K562 (cell line): ENCODE measurements around the gene SNX17. TPM values are rescaled to one million over a fixed set of nuclear protein-coding genes. Genes with fewer than 3 reads are reported as not detected.

Experiments
- ARNT ChIP-seq, 2 experiments: fragments of 450-650 bp; IDR thresholded peaks; 2 replicates each; pipeline ENCODE4 v1.6.1; 2016; ENCODE audit warnings: mild to moderate bottlenecking in 1 of 2
- CBFA2T2 ChIP-seq: fragments of 450-650 bp; conservative IDR thresholded peaks from 2 replicates; pipeline ENCODE4 v1.6.1; 2017; ENCODE audit warnings: mild to moderate bottlenecking
- DPF2 ChIP-seq: fragments of 450-650 bp; IDR thresholded peaks from 2 replicates; pipeline ENCODE4 v1.6.1; 2016
- GATA2 ChIP-seq: sonication (generic); formaldehyde crosslinking; IDR thresholded peaks from 2 replicates; pipeline ENCODE4 v1.4.0; 2020; ENCODE audit warnings: mild to moderate bottlenecking, missing genetic modification reagents
- GATAD2B ChIP-seq: fragments of 450-650 bp; IDR thresholded peaks from 2 replicates; pipeline ENCODE4 v1.6.1; 2017; ENCODE audit warnings: mild to moderate bottlenecking, borderline replicate concordance
- HDAC3 ChIP-seq: fragments of 450-650 bp; IDR thresholded peaks from 2 replicates; pipeline ENCODE4 v1.6.1; 2018; ENCODE audit warnings: borderline replicate concordance, mild to moderate bottlenecking, moderate library complexity; ENCODE audit not compliant: partially characterized antibody
- MAFK ChIP-seq: IDR thresholded peaks from 2 replicates; pipeline ENCODE4 v1.6.1; 2011; ENCODE audit warnings: low read length, improper control_type of control experiment
- MAX ChIP-seq: sonication (generic); formaldehyde crosslinking; IDR thresholded peaks from 2 replicates; pipeline ENCODE4 v1.9.0; 2022; ENCODE audit warnings: mild to moderate bottlenecking, missing genetic modification reagents
- MIER1 ChIP-seq: fragments of 450-650 bp; IDR thresholded peaks from 2 replicates; pipeline ENCODE4 v1.6.1; 2016; ENCODE audit warnings: antibody characterized with exemption, mild to moderate bottlenecking, low read depth
- MTF1 ChIP-seq: fragments of 250-450 bp; sonication (Bioruptor Pico); IDR thresholded peaks from 2 replicates; pipeline ENCODE4 v1.9.0; 2021; ENCODE audit warnings: moderate library complexity, mild to moderate bottlenecking, inconsistent platforms, borderline replicate concordance
- NFIX ChIP-seq: fragments of 250-450 bp; sonication (Bioruptor Pico); IDR thresholded peaks from 2 replicates; pipeline ENCODE4 v1.4.0; 2020; ENCODE audit warnings: low read depth, mild to moderate bottlenecking, moderate library complexity
- SETDB1 ChIP-seq: IDR thresholded peaks from one replicate; pipeline ENCODE4 v1.6.1; 2012; ENCODE audit warnings: low read length, control low read depth, inconsistent platforms
- TAF7 ChIP-seq: fragments of 450-650 bp; IDR thresholded peaks from 2 replicates; pipeline ENCODE4 v1.6.1; 2016; ENCODE audit warnings: missing genetic modification characterization, missing compliant biosample characterization
- TBL1XR1 ChIP-seq, 2 experiments: IDR thresholded peaks; 2 replicates each; pipeline ENCODE4 v1.6.1; 2012; ENCODE audit warnings: improper control_type of control experiment in 2 of 2, low read length in 2 of 2, mild to moderate bottlenecking in 1 of 2
- TFAM ChIP-seq: fragments of 250-450 bp; sonication (Bioruptor Pico); conservative IDR thresholded peaks from 2 replicates; pipeline ENCODE4 v1.5.0; 2021; ENCODE audit warnings: mild to moderate bottlenecking, moderate library complexity
- TOE1 ChIP-seq, 2 experiments: fragments of 450-650 bp in 1 of 2; sonication (generic) in 1 of 2; formaldehyde crosslinking in 1 of 2; IDR thresholded peaks; 2 replicates each; pipeline versions ENCODE4 v1.7.1 to v1.8.0; 2016 to 2022; ENCODE audit warnings: borderline replicate concordance in 2 of 2, mild to moderate bottlenecking in 2 of 2, antibody characterized with exemption in 1 of 2, inconsistent platforms in 1 of 2, low read depth in 1 of 2, missing genetic modification reagents in 1 of 2, moderate library complexity in 1 of 2
- ZNF232 ChIP-seq: sonication (generic); formaldehyde crosslinking; IDR thresholded peaks from 2 replicates; pipeline ENCODE4 v1.8.0; 2022; ENCODE audit warnings: mild to moderate bottlenecking, missing genetic modification reagents
- ZNF354B ChIP-seq: fragments of 250-450 bp; sonication (Bioruptor Pico); IDR thresholded peaks from 2 replicates; pipeline ENCODE4 v1.4.0; 2020
- ZNF830 ChIP-seq: fragments of 250-450 bp; sonication (Bioruptor Pico); IDR thresholded peaks from 2 replicates; pipeline ENCODE4 v1.5.0; 2021; ENCODE audit warnings: mild to moderate bottlenecking
- polyA plus RNA-seq, 8 experiments: library from polyadenylated mRNA; depleted of rRNA in 4 of 8; stranded (reverse) in 5 of 8; unstranded in 3 of 8; fragments of >200 nt; fragmentation: Nextera tagmentation in 2 of 8; fragmentation: Illumina TruSeq in 1 of 8; extraction: Ambion mirVana in 2 of 8; extraction: Trizol in 1 of 8; gene quantifications; 2 replicates each; pipeline versions ENCODE4 v1.2.1 to v1.2.3, GENCODE V29; 2011 to 2014; ENCODE audit warnings: inconsistent platforms in 1 of 8, missing spikeins in 1 of 8
- total RNA-seq, 7 experiments: library from RNA; depleted of rRNA in 6 of 7; stranded (reverse); fragments of >200 nt in 6 of 7; fragmentation: Illumina TruSeq in 2 of 7; extraction: Trizol in 2 of 7; gene quantifications; 2 replicates each; pipeline versions ENCODE4 v1.2.1 to v1.2.3, GENCODE V29; 2011 to 2021; ENCODE audit warnings: low replicate concordance in 1 of 7
- TF ChIP-seq, protein P1 (sequence below): fragments of 250-450 bp; sonication (Bioruptor Pico); IDR thresholded peaks from 2 replicates; pipeline ENCODE4 v1.9.0; 2021; ENCODE audit warnings: mild to moderate bottlenecking, inconsistent platforms
- TF ChIP-seq, protein P2 (sequence below): sonication (generic); formaldehyde crosslinking; IDR thresholded peaks from 2 replicates; pipeline ENCODE4 v1.8.1; 2023; ENCODE audit warnings: mild to moderate bottlenecking, missing genetic modification reagents
- TF ChIP-seq, protein P3 (sequence below): fragments of 450-650 bp; IDR thresholded peaks from one replicate; pipeline ENCODE4 v1.6.1; 2018; ENCODE audit warnings: mild to moderate bottlenecking, moderate library complexity; ENCODE audit not compliant: partially characterized antibody

Gene SNX17
- total and polyA plus RNA-seq, 9 of the 15 experiments (the other 6 are each of a cell fraction or from before 2014, with no cell fraction given) = 3.0 to 75.7 (median 54.6) TPM

- TF ChIP-seq, protein P1, sequence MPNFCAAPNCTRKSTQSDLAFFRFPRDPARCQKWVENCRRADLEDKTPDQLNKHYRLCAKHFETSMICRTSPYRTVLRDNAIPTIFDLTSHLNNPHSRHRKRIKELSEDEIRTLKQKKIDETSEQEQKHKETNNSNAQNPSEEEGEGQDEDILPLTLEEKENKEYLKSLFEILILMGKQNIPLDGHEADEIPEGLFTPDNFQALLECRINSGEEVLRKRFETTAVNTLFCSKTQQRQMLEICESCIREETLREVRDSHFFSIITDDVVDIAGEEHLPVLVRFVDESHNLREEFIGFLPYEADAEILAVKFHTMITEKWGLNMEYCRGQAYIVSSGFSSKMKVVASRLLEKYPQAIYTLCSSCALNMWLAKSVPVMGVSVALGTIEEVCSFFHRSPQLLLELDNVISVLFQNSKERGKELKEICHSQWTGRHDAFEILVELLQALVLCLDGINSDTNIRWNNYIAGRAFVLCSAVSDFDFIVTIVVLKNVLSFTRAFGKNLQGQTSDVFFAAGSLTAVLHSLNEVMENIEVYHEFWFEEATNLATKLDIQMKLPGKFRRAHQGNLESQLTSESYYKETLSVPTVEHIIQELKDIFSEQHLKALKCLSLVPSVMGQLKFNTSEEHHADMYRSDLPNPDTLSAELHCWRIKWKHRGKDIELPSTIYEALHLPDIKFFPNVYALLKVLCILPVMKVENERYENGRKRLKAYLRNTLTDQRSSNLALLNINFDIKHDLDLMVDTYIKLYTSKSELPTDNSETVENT (CRISPR knock-in tag) = peak; percentile 79; the same call in 1 of the 2 replicates
- TF ChIP-seq TBL1XR1 (IDR thresholded peaks at IDR 0.05; ENCODE audit: low read length in 2 of 2) (peak; percentile 73 to 74; a peak in 3 of 4 replicates), TAF7 (tag) (peak; percentile 96), MAFK (peak; percentile 51), TFAM (CRISPR knock-in tag) (no peak), GATA2 (CRISPR knock-in tag) (no peak), ZNF354B (CRISPR knock-in tag) (no peak), TOE1 (IDR thresholded peaks at IDR 0.05; ENCODE audit: borderline replicate concordance) (peak; percentile 95), TOE1 (CRISPR knock-in tag; IDR thresholded peaks at IDR 0.05; ENCODE audit: borderline replicate concordance, low read depth) (peak; percentile 75), MIER1 (no peak), MAX (CRISPR knock-in tag) (peak; percentile 96), NFIX (CRISPR knock-in tag) (no peak), GATAD2B (peak; percentile 69; the same call in 1 of the 2 replicates), ZNF830 (CRISPR knock-in tag) (no peak), CBFA2T2 (no peak), MTF1 (no peak), DPF2 (no peak; the same call in 1 of the 2 replicates), SETDB1 (peak; percentile 82), ARNT (IDR thresholded peaks at IDR 0.05) (no peak), HDAC3 (no peak), ZNF232 (CRISPR knock-in tag) (no peak)
- TF ChIP-seq, protein P2, sequence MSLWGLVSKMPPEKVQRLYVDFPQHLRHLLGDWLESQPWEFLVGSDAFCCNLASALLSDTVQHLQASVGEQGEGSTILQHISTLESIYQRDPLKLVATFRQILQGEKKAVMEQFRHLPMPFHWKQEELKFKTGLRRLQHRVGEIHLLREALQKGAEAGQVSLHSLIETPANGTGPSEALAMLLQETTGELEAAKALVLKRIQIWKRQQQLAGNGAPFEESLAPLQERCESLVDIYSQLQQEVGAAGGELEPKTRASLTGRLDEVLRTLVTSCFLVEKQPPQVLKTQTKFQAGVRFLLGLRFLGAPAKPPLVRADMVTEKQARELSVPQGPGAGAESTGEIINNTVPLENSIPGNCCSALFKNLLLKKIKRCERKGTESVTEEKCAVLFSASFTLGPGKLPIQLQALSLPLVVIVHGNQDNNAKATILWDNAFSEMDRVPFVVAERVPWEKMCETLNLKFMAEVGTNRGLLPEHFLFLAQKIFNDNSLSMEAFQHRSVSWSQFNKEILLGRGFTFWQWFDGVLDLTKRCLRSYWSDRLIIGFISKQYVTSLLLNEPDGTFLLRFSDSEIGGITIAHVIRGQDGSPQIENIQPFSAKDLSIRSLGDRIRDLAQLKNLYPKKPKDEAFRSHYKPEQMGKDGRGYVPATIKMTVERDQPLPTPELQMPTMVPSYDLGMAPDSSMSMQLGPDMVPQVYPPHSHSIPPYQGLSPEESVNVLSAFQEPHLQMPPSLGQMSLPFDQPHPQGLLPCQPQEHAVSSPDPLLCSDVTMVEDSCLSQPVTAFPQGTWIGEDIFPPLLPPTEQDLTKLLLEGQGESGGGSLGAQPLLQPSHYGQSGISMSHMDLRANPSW (CRISPR knock-in tag) = 0 out of 2 replicates have a peak, but pooled peaks have one; percentile 29
- TF ChIP-seq, protein P3, sequence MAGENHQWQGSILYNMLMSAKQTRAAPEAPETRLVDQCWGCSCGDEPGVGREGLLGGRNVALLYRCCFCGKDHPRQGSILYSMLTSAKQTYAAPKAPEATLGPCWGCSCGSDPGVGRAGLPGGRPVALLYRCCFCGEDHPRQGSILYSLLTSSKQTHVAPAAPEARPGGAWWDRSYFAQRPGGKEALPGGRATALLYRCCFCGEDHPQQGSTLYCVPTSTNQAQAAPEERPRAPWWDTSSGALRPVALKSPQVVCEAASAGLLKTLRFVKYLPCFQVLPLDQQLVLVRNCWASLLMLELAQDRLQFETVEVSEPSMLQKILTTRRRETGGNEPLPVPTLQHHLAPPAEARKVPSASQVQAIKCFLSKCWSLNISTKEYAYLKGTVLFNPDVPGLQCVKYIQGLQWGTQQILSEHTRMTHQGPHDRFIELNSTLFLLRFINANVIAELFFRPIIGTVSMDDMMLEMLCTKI = no peak
These were observed at the start of gene SNX17, which contains the start of gene EIF2B4 (continued) for GRCh38 chr2:27370026-27370815.
